Hematopoietic multipotent progenitor cell treated with erythropoietin and hydrocortisone succinate and interleukin-3 and kit ligand, for 8 days (in vitro differentiated cells): Measurements from ENCODE around the gene EIF3A.

Experiments used
- DNase-seq: peaks from one replicate; pipeline ENCODE4 v3.0.0-alpha.2; 2015

EIF3A gene

GRCh38 chr10:119005362-119006043, 75.1 kb downstream of the EIF3A start:
- no peak for DNase-seq

- no peak for DNase-seq
Measured at GRCh38 chr10:119003572-119004289, 76.9 kb downstream of the EIF3A start.

GRCh38 chr10:119001717-119002500, 78.7 kb downstream of the EIF3A start:
- no peak for DNase-seq

GRCh38 chr10:118998183-118998582, 82.4 kb downstream of the EIF3A start:
- DNase-seq: no peak

GRCh38 chr10:118997379-118997778, 83.2 kb downstream of the EIF3A start:
- DNase-seq: no peak

- DNase-seq: no peak
Measured at GRCh38 chr10:118995739-118996138, 84.9 kb downstream of the EIF3A start.

- no peak for DNase-seq
Measured at GRCh38 chr10:118994321-118994720, 86.3 kb downstream of the EIF3A start.

GRCh38 chr10:118993214-118993613, 87.4 kb downstream of the EIF3A start:
- no peak for DNase-seq

- DNase-seq: no peak
Measured at GRCh38 chr10:118992496-118992895, 88.1 kb downstream of the EIF3A start.

- DNase-seq: no peak
Measured at GRCh38 chr10:118990326-118990725, 90.3 kb downstream of the EIF3A start.

GRCh38 chr10:118986815-118987790, 93.5 kb downstream of the EIF3A start:
- DNase-seq: no peak

GRCh38 chr10:118985576-118985975, 95.0 kb downstream of the EIF3A start:
- no peak for DNase-seq
